Prostate gland (tissue), 2 donors: ENCODE results near the gene C1orf226.

Experiments used
- CTCF ChIP-seq, 4 experiments: fragments of 200-600 bp in 2 of 4; fragments of 450-650 bp in 2 of 4; sonication (generic) in 2 of 4; IDR thresholded peaks; 1 replicate in 3 of 4; 2 replicates in 1 of 4; pipeline ENCODE4 v1.5.1; 2016 to 2019; ENCODE audit warnings: antibody characterized with exemption in 4 of 4, mild to moderate bottlenecking in 2 of 4, moderate library complexity in 2 of 4
- POLR2A ChIP-seq: fragments of 450-650 bp; IDR thresholded peaks from one replicate; pipeline ENCODE4 v1.6.1; 2016; ENCODE audit warnings: antibody characterized with exemption, mild to moderate bottlenecking

- TF ChIP-seq POLR2A = no peak
- no peak for TF ChIP-seq CTCF (IDR thresholded peaks at IDR 0.05)
Observed at GRCh38 chr1:162336621-162337285, 44.8 kb upstream of the C1orf226 start.
